GM12878 (cell line): ENCODE measurements around the gene ITFG1. TPM values are rescaled to one million over a fixed set of nuclear protein-coding genes. Genes with fewer than 3 reads are reported as not detected.

Experiments used
- BCL3 ChIP-seq: IDR thresholded peaks from 2 replicates; pipeline ENCODE4 v1.6.1; 2011; ENCODE audit warnings: borderline replicate concordance, low read depth, mild to moderate bottlenecking, moderate library complexity, low read length; ENCODE audit not compliant: insufficient read depth, poor library complexity, severe bottlenecking
- BCLAF1 ChIP-seq: fragments of 450-650 bp; IDR thresholded peaks from 2 replicates; pipeline ENCODE4 v1.6.1; 2017; ENCODE audit warnings: antibody characterized with exemption, mild to moderate bottlenecking, moderate library complexity
- CHD2 ChIP-seq: IDR thresholded peaks from 2 replicates; pipeline ENCODE4 v1.6.1; 2011; ENCODE audit warnings: low read depth, low read length, improper control_type of control experiment, borderline replicate concordance
- CTCF ChIP-seq, 3 experiments: IDR thresholded peaks in 2 of 3; conservative IDR thresholded peaks in 1 of 3; 2 replicates each; pipeline ENCODE4 v1.5.1; 2011; ENCODE audit warnings: low read depth in 3 of 3, low read length in 3 of 3, mild to moderate bottlenecking in 3 of 3, control low read depth in 2 of 3, moderate library complexity in 2 of 3, inconsistent platforms in 1 of 3, mixed read lengths in 1 of 3; ENCODE audit not compliant: control insufficient read depth in 2 of 3, insufficient read depth in 1 of 3; ENCODE audit errors: extremely low read depth in 1 of 3
- ELK1 ChIP-seq: IDR thresholded peaks from 2 replicates; pipeline ENCODE4 v1.6.1; 2012; ENCODE audit warnings: low read depth, low read length, improper control_type of control experiment
- GABPA ChIP-seq: IDR thresholded peaks from 2 replicates; pipeline ENCODE4 v1.6.1; 2014; ENCODE audit warnings: antibody characterized with exemption, low read depth, mild to moderate bottlenecking, inconsistent platforms
- GATAD2B ChIP-seq: fragments of 450-650 bp; conservative IDR thresholded peaks from 2 replicates; pipeline ENCODE4 v1.6.1; 2017; ENCODE audit warnings: low read depth, mild to moderate bottlenecking, moderate library complexity
- KDM1A ChIP-seq: fragments of 200-600 bp; sonication (generic); IDR thresholded peaks from 2 replicates; pipeline ENCODE4 v1.6.1; 2016; ENCODE audit warnings: borderline replicate concordance
- MEF2B ChIP-seq: fragments of 450-650 bp; IDR thresholded peaks from 2 replicates; pipeline ENCODE4 v1.6.1; 2018; ENCODE audit warnings: mild to moderate bottlenecking, moderate library complexity; ENCODE audit not compliant: partially characterized antibody, poor library complexity, severe bottlenecking
- NFYA ChIP-seq: IDR thresholded peaks from 2 replicates; pipeline ENCODE4 v1.6.1; 2011; ENCODE audit warnings: low read depth, mild to moderate bottlenecking, low read length, improper control_type of control experiment, borderline replicate concordance
- REST ChIP-seq: IDR thresholded peaks from 2 replicates; pipeline ENCODE4 v1.6.1; 2012; ENCODE audit warnings: mild to moderate bottlenecking, low read depth, low read length
- ZNF384 ChIP-seq: IDR thresholded peaks from 2 replicates; pipeline ENCODE4 v1.6.1; 2012; ENCODE audit warnings: low read depth, mild to moderate bottlenecking, low read length, improper control_type of control experiment, borderline replicate concordance
- ZNF687 ChIP-seq: fragments of 450-650 bp; IDR thresholded peaks from 2 replicates; pipeline ENCODE4 v1.6.1; 2017; ENCODE audit warnings: mild to moderate bottlenecking, moderate library complexity
- polyA plus RNA-seq, 11 experiments: library from polyadenylated mRNA; depleted of rRNA in 4 of 11; unstranded in 6 of 11; stranded (reverse) in 5 of 11; fragments of >200 nt; fragmentation: Nextera tagmentation in 4 of 11; fragmentation: Illumina TruSeq in 1 of 11; extraction: Ambion mirVana in 4 of 11; extraction: Trizol in 1 of 11; gene quantifications; 1 replicate in 1 of 11; 2 replicates in 10 of 11; pipeline versions ENCODE4 v1.2.1 to v1.2.3, GENCODE V29; 2011 to 2016; ENCODE audit warnings: inconsistent platforms in 2 of 11, missing spikeins in 2 of 11, low read depth in 1 of 11
- total RNA-seq, 4 experiments: library from RNA; depleted of rRNA in 3 of 4; stranded (reverse); fragments of >200 nt in 3 of 4; fragmentation: Illumina TruSeq in 1 of 4; extraction: Trizol in 1 of 4; gene quantifications; 2 replicates each; pipeline versions ENCODE4 v1.2.1 to v1.2.3, GENCODE V29; 2013 to 2021

Gene ITFG1
- total and polyA plus RNA-seq, 10 of the 15 experiments (the other 5 are each of a cell fraction or from before 2014, with no cell fraction given): 9.3 to 56.3 (median 28.6) TPM

- TF ChIP-seq REST: no peak
- TF ChIP-seq ZNF687: no peak
- no peak for TF ChIP-seq NFYA
- no peak for TF ChIP-seq CTCF (IDR thresholded peaks at IDR 0.05 in 2 of 3, conservative IDR thresholded peaks at IDR 0.05 in 1 of 3; ENCODE audit: control insufficient read depth in 2 of 3, extremely low read depth in 1 of 3, insufficient read depth in 1 of 3, low read depth in 3 of 3, low read length in 3 of 3)
- TF ChIP-seq CHD2: no peak
- peak; percentile 87 for TF ChIP-seq ZNF384
- TF ChIP-seq MEF2B: peak; percentile 58
- TF ChIP-seq GABPA: no peak
- TF ChIP-seq ELK1: no peak
- no peak for TF ChIP-seq BCL3
- no peak for TF ChIP-seq BCLAF1
- no peak for TF ChIP-seq KDM1A
- TF ChIP-seq GATAD2B: no peak
Observed at GRCh38 chr16:47310792-47311211, 150.1 kb downstream of the ITFG1 start (continued).
